Activated T-cell treated with anti-CD3 and anti-CD28 coated beads for 1 hour (primary cell): ENCODE data around the gene MT1B.
A peak's percentile ranks its signal among the peaks of the same experiment; 100 is the strongest.

Source experiments
- DNase-seq: peaks from one replicate; pipeline ENCODE4 v3.0.0-alpha.2; 2020; ENCODE audit warnings: low read depth

The MT1B gene

DNA sequence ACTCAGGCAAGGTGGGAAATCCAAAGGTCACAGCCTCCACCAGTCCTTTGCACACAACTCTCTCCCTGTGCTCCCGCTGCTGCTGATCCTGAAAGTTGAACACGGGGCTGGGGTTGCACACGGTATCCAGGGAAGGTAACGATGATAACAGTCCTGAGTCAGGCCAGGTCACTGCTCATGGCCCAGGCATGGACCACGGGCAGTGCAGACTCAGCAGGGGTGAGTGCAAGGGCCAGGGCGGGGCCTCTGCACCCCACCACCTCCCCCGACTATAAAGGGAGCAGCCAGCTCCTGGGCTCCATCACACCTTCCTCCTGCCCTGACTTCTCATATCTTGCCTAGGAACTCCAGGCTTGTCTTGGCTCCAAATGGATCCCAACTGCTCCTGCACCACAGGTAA lies at the start of gene MT1B:
Gene MT1B, plus strand, starts transcription at position 301 of the 400 bp plus-strand sequence. Its CDS starts 68 bp downstream, at position 369.
- DNase-seq: no peak

DNA sequence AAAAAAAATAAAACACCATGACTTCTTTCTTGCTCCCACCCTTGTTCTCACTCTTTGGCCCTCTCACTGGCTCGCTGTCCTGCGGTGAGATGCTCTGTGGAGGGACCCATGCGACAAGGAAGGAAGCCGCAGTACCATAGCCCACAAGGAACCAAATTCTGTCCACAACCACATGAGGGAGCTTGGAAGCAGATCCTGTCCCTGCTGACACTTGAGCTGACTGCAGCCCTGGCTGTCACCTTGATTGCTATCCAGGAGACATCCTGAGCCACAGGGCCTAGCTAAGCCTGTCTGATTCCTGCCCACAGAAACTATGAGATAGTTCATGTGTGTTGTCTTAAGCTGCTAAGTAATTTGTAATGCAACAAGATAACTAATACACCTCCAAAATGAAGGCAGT lies 48.1 kb upstream of the MT1B start:
- DNase-seq: no peak

DNA sequence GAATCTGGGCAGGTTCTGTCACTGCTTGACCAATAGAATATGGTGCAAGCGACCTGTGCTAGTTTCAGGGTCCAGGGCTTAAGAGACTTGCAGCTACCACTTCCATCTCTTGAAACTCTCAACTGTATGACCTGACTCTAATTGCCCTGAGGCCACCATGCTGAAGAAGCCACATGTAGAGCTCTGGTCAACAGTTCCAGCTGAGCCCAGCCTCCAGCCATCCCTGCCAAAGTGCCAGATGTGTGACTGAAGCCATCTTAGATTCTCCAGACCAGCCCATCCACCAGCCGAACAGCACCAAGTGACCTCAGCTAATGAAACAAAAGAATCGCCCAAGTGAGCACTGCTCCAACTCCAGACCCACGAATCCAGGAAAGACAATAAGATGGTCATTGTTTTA lies 46.7 kb upstream of the MT1B start:
- DNase-seq: no peak

DNA sequence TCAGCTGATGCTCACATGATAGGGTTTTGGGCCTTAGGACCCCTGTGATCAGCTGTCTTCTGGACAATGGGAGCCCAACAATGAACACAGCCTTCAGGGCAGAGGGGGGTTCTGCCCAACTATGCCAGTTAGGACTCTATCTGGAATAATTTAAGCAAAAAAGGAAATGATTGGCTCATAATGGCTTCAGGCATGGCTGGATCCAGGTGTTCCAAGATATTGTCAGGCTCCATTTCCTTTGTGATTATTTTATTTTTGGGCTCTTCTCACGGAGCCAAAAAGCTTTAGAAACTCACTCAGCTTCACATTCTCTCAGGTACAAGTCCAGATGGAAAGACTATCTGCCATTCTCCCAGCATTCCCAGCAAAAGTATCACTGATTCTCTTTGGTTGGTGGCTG lies 46.2 kb upstream of the MT1B start:
- DNase-seq: no peak

DNA sequence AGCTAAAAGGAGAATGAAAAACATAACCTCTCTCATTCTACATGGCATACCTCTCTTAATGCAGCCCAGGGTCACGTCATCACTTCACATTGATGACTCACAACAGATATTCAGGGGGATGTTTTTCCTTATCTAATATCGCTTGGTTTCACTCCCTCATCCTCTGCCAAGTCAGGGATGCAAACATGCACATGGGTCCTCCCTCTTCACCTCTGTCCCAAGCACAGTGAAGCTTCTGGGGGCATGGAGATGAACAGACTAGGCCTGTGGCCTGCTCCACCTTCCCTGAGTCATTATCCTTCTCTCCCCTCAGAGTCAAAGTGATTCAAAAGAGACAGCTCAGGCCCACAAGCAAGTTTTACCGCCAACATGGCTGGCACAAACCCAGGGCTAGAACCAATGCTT lies 45.6 kb upstream of the MT1B start:
- no peak for DNase-seq

DNA sequence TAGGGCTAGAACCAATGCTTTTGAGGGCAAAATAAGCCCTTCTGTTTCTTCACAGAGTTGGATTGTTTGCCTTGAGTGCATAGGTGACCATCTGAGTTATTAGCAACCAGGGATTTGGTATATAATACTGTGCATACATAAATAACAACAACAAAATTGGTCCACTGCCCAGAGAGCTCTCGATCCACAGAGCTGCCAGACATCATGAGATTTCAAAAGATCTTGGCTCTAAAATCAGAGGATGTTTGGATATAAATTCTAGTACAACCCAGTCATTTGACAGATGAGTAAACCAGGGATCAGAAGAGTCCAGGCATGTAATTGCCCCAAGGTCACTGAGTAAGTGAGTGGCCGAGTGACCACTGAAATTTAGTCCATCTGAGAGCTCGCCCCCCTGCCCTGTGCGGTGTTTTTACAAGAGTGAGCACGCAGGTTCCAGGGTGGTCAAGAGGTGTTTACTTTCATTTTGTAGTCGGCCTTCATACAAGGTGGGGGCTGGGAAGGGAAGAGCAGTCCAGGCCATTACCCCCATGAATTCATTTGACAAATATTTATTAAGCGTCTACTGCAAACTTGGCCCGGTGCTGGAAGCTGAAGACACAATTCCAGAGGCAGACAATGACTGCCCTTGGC lies 45.1 kb upstream of the MT1B start:
- no peak for DNase-seq

DNA sequence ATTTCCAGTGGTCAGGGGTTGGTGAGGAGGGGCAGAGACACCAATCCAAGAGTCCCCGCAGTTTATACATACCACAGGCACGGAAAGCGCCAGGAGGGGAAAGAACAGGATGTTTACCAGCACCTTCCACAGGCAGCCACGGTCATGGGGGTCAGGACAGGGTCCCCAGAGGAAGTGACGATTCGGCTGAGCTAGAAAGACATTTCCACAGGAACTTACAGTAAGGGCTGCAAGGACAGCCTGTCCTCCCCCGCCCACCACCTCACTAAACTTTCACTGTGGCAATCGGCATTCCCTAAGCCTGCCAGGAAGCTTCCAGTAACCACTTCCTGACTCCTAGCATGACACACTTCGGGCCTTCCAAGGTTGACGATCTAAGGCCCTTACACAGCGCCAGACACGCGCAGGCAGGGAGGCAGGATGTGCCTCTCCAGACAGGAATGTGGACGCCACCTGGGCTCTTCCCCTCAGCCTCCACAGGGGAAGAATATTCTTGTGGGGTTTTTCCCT lies 44.5 kb upstream of the MT1B start:
- DNase-seq: no peak

DNA sequence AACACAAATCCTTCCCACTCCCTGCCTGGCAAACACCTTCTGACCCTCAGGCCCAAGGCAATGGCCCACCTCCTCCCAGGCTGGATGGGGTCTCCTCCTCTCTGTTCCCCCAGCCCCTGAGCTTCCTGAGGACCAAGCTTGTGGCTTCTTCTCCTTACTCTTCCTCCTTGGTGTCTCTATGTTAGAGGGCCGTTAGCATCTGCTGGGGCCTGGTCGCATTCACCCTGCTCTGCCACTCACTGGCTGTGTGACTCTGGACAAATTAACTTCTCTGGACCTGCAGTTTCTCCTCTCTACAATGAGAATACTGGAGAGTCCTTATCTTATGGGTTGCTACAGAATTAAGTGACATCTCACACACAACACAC lies 44.0 kb upstream of the MT1B start:
- DNase-seq: no peak

DNA sequence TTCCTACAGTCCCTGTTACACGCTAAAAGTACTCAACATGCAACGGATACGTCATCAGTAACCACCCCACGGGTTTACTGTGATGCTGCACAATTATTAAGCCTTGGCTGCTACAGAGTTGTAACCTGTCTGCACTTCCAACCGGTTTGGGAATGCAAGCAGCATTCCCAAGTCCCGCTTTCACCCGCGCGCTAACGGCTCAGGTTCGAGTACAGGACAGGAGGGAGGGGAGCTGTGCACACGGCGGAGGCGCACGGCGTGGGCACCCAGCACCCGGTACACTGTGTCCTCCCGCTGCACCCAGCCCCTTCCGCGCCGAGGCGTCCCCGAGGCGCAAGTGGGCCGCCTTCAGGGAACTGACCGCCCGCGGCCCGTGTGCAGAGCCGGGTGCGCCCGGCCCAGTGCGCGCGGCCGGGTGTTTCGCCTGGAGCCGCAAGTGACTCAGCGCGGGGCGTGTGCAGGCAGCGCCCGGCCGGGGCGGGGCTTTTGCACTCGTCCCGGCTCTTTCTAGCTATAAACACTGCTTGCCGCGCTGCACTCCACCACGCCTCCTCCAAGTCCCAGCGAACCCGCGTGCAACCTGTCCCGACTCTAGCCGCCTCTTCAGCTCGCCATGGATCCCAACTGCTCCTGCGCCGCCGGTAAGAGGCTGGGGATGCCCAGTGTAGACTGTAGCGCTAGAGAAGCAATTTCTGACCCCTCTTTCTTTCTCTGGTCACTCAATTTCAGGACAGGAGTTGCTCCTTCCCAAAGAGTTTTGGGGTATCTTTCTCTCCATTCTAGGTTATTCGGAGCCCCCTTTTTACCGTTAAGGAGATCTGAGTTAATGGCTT lies 43.4 kb upstream of the MT1B start, which contains the start of gene MT2A:
Gene MT2A, plus strand, starts transcription at position 542 of the 833 bp plus-strand sequence. Its CDS starts 72 bp downstream, at position 614.
- DNase-seq: peak; percentile 80

DNA sequence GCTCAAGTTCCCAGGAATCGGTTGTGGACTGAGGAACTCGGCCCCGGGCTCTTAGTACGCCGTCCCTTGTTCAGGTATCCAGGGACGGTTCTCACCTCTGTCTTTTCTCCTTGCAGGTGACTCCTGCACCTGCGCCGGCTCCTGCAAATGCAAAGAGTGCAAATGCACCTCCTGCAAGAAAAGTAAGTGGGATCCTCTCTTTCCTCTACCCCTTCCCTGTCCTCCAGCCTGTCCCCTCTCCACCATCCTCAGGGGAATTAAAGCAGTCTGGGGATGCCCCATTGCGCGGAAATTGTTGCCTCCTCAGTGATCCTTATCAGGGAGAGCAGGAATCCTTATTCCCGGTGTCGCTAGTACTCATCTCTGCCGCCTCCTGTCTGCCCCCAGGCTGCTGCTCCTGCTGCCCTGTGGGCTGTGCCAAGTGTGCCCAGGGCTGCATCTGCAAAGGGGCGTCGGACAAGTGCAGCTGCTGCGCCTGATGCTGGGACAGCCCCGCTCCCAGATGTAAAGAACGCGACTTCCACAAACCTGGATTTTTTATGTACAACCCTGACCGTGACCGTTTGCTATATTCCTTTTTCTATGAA lies 42.7 kb upstream of the MT1B start:
- no peak for DNase-seq

DNA sequence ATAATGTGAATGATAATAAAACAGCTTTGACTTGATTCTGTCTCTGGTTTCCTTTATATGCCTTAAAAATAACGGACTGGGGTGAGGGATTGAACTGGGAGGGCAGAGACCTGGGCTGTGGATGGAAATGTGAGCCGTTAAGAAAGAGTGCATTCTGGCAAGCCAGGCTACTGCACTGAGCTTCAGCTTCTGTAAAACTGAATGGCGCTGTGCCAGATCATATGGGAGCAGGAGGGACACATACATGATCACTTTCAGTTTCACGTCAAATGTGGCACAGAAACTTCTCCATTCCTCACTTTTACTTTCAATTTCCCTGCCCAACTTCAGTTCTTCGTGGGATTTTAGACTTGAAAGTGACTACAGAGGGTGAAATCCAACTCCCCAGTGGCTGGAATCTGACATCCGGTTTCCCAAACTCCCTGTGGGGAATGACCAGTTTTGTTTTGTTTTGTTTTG lies 42.2 kb upstream of the MT1B start:
- DNase-seq: peak; percentile 59

DNA sequence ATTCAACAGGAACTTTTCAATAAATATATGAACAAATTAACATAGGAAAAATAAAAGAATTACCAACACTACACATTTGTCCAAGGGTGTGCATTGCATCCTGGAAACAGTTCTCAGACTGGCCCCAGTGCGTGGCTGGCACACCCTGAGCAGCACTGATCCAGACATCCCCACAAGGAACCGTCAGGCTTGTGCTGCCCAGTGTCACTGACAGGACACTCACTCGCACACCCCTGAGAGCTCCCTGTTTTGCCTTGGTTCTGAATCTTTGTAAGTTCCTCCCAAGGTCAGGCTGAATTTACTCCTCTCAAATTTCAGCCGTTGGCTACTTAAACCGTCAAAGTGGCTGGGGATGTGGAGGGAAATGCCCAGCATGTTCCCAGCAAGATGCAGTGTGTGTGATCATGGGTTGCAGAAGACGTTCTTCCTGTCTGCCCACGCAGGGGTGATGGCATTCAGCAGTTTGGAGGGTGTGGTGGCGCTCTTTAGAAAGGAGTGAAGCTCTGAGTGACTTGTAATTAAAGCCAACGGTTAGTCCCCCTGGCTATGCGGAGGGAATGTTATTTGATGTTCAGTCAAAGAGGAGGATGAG lies 41.6 kb upstream of the MT1B start:
- peak; percentile 47 for DNase-seq

DNA sequence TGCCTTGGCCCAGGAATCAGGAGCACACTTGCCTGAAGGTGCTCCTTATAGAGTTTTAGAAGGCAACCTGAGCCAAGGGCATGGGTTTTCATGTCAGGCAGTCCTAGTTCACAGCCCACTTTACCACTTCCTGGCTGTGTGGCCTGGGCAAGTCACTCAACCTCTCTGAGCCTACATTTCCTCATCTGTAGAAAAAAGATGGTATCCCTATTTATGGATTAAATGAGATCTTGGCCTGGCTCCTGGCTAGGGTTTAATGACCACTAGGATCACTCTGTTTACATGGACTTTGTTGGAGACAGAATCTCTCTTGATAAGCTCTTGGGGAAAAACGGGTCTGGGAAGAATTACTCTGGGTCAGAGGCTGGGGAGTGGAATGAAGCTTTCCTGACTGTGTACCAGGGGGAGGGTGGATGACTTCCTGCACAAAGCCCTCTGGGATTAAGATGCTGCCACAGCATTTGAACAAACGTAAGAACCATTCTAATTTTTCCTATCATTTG lies 41.0 kb upstream of the MT1B start:
- no peak for DNase-seq

DNA sequence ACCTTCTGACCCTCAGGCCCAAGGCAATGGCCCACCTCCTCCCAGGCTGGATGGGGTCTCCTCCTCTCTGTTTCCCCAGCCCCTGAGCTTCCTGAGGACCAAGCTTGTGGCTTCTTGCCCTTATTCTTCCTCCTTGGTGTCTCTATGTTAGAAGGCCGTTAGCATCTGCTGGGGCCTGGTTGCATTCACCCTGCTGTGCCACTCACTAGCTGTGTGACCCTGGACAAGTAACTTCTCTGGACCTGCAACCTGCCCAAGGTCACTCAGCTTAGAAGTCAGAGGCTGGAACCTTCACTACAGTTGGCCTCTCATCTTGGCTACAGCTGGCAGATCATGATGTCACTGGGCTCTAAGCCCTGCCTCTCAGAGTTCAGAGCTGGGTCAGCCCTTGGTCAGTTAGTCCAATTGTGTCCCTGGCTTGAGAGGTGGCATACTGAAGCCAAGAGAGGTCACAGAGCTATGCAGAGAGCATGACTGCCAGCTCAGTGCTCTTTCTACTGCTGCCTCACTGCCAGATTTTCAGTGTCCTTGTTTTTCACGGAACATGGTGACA lies 40.3 kb upstream of the MT1B start:
- DNase-seq: no peak

DNA sequence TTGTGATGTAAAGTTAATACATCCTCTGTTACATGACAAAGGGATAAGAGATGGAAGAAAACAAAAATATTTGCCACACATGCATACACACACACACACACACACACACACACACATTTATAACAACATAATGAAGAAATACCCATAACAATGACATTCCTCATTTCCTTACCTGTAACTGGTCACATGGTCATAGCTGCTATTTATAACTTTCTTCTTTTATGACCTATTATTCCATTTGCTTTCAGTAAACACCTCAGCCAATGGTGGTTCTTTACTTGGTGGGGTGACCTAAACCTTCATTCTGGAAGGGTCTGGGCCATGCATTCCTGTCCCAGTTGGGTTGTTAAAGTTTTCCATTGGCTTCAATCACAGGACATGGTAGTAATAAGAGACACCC lies 38.0 kb upstream of the MT1B start:
- no peak for DNase-seq

DNA sequence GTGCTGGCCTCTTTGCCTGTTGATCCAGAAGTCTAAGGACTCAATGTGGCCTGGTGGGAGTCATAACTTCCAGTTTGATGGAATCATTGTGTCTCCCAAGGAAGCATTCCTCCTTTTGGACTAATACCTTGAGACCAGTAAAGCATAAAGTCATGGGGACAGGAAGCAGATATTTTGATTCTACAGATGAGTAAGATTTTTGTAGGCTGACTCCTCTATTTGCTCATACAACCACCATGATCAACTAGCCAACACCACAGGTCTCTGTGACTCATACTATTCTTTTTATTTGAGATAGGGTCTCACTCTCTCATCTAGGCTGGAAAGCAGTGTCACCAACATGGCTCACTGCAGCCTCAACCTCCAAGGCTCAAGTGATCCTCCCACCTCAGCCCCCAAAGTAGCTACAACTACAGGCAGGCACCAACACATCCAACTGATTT lies 37.1 kb upstream of the MT1B start:
- DNase-seq: no peak

DNA sequence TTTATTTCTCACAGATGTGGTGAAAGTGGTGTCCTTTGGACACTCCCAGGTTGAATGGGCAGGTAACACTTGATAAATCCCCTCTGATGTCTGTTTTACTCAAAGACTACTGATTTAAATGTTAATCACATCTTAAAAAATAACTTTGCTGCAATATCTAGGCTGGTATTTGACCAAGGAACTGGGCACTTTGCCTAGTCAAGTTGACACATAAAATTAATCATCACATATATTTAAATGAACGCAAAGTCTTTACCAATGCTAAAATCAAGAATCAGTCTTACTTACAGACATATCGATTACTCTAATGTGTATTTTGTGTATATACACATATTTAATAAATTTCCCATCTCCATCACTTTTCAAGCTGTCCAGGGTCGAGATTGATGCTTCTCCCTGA lies 36.3 kb upstream of the MT1B start:
- no peak for DNase-seq

DNA sequence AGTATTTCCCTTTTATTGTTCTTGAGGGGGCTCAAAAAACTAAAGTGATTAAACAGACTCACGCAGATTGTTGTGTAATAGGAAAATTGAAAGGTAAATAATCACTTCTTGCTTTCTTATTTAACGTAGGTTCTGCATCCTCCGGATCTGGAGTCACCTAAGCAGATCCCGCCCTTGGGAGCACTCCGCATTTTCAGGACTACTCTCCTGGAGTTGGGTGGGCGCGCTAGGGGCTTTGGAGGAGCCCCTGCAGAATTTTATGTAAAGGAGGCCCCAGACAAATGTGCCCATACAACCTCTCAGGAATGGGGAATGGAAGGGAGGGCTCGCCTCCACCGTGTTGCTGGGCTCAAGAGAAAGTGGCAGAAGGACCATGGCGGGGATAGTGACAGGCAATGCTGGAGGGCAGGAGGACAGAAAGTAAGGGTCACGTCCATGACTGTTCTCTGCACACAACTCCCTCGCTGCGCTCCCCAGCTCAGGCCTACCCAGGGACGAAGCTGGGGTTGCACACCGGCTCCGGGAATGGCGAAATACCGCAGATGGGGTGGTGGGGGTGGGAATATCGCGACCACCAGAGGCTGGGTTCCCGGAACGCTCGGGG lies 35.0 kb upstream of the MT1B start:
- DNase-seq: no peak

DNA sequence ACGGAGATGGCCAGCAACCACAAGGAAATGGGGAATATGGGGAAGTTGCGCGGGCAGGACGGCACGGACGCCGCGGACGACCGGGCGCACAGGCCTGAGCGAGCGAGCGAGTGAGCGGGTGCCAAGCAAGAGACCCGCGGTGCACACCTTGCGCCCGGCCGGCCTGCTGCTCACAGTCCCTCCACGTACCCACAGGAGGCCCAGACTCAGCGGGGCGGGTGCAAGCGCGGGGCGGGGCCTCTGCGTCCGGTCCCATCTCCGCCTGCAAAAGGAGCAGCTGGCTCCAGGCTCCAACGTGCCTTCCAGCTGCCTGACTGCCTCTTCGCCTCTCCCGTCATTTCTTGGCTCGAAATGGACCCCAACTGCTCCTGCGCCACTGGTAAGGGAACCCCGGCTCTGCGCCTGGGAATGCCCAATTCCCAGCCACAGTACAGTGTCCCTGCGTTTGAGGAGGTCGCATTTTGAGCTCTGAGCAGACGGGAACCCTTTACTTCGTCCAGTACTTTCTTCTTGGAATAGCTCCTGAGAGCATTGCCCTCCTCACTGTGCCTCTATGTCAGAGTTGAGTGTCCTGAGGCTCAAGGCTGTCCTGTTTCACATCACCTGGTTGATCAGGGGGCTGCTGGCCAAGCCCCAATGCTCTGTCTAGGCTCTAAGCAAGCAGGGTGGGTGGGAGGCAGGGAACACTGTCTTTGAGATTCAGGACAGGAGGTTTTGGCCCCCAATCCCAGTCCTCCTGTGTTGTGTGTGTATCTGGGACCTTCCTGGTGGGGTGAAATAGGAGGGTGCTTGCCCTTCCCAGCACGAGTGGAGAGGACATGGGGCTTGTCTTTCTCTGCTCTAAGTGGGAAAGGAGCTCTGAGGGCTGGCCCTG lies 34.2 kb upstream of the MT1B start:
- peak; percentile 40 for DNase-seq

DNA sequence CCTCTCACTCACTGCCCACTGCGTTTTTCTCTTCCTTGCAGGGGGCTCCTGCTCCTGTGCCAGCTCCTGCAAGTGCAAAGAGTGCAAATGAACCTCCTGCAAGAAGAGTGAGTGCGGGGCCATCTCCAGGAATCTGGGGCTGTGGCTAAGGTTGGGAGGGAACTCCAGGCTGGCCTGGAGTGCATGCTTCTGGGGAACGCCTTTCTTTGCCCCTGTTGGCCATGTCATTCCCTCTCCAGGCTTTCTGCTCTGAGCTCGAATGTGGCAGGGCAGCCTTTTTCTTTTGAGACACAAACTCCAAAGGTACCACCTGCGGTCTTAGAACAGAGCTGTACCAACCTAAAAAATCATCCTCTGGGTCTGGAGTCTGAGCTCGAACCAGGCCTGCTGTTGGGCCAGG lies 33.5 kb upstream of the MT1B start:
- no peak for DNase-seq
